ENCODE measurements around the gene MC1R.

MC1R gene

GRCh38 chr16:89897204-89897603 is 21.5 kb upstream of the MC1R start:
- no peak for DNase-seq

- no peak for DNase-seq
These were observed 20.3 kb upstream of the MC1R start for GRCh38 chr16:89898201-89898967.

DNA sequence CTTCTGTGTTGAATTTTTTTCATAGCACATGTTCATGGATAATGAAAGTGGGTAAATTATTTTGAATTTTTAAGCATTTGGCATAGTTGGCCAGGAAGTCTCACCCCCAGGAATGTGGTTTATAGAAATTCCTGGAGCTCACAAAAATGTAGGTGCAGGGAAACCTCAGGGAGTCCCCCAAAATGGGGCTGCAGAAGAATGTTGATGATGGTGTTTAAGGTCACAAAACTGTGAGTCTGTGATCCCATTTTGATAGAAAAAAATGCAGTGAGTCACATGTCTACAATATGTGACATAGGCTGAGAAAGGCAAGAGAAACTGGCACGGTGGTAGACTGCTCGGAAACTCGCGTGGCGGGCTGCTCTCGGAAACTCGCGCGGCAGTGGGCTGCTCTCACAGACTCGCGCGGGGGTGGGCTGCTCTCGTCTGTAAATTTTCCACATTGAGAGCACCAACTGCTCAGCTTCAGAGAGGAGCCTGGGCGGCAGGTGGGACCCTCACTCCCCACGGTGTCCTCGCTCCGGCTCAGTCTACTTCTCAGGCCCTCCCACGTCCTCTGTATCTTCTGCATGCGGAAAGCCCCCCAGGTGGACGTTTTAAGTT is 18.7 kb upstream of the MC1R start:
- DNase-seq = no peak

GRCh38 chr16:89900885-89901284 is 17.8 kb upstream of the MC1R start:
- no peak for DNase-seq

- DNase-seq = no peak
These were observed 15.7 kb upstream of the MC1R start for GRCh38 chr16:89902980-89903379.

GRCh38 chr16:89903908-89904515 is 14.7 kb upstream of the MC1R start:
- DNase-seq = no peak

GRCh38 chr16:89904606-89905510 is 13.8 kb upstream of the MC1R start:
- DNase-seq = no peak

- no peak for DNase-seq
These were observed 13.0 kb upstream of the MC1R start for GRCh38 chr16:89905511-89906139.

- no peak for DNase-seq
These were observed 12.3 kb upstream of the MC1R start for GRCh38 chr16:89906140-89907025.

GRCh38 chr16:89907055-89907814 is 11.4 kb upstream of the MC1R start:
- no peak for DNase-seq

- DNase-seq = no peak
These were observed 10.4 kb upstream of the MC1R start for GRCh38 chr16:89908236-89908635.

DNA sequence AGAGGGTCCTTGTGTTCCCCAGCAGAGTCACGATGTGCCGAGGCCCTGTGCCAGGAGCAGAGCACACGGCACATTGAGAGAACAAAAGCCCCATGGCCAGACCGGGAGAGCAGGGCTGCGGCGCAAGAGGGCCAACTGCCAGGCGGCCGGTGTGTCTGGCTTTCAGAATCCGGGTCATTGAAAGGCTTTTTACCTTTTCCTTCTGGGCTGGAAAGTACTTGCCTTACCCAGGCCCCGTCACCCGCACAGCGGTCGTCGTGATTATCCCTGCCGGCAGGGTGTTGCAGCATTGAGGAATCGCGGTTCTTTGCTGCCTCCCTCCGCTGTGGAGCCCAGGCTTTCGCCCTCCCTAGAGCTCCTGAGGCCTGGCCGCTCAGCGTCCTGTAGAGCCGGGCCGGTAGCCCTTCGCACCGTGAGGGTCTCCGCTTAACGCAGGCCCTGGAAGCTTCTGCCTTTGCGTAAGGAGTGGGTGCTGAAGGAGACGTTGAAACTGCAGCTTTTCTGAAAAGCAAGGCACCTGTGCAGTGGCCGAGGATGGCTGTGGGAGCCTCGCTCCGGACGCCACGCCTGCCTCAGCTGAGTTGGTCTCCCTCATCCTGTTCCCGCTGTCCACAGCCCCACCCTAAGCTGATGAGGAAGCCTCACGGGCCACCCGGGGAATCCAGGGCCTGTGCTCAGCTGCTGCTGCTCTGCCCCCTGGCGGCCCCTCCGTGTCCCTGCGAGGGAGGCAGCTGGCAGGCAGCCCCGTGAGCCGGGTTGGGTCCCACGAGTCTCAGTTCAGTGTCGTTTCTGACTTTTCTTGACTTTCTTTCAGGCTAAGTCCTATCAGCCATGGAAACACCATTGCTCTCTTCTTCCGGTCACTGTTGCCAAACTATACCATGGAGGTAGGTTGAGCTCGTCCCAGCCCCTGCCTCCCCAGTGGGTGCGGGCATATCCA is 8.6 kb upstream of the MC1R start:
- no peak for DNase-seq

- no peak for DNase-seq
These were observed 7.8 kb upstream of the MC1R start for GRCh38 chr16:89910717-89911354.

GRCh38 chr16:89911375-89911774 is 7.3 kb upstream of the MC1R start:
- no peak for DNase-seq

GRCh38 chr16:89912143-89912542 is 6.5 kb upstream of the MC1R start:
- DNase-seq = no peak

DNA sequence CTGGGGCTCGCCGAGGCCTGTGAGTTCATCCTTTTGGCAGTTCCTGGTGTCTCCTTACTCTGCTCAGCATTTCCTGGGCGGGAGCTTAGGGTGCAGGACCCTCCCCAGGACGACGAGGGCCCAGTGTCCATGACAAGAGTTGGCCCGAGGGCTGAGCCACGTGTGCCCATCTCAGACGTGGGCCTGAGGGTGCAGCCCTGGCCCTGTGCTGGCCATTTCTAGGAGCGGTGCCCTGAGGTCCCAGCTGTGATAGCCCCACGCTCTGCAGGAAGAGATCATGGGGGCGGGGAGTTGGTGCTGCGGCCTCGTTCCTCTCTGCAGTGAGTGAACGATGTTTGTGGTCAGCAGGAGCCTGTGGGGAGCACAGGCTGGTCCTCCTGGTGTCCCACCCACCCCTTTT is 6.0 kb upstream of the MC1R start:
- no peak for DNase-seq

GRCh38 chr16:89913408-89914387 is 5.0 kb upstream of the MC1R start:
- DNase-seq = no peak
